GM23338 (cell line): Measurements from ENCODE around the gene NPVF. TPM values are rescaled to one million over a fixed set of nuclear protein-coding genes. Genes with fewer than 3 reads are reported as not detected.

Experiments
- ATAC-seq: fragments of 200-7000 bp; cut with Tn5 transposase; 3 replicates; pipeline ENCODE4 v1.9.1; 2020
- DNase-seq: peaks from one replicate; pipeline ENCODE4 v3.0.0-alpha.2; 2015; ENCODE audit warnings: low spot score
- H2AFZ ChIP-seq: fragments of 200-600 bp; sonication (generic); 2 replicates; pipeline ENCODE4 v1.8.0; 2016; ENCODE audit warnings: antibody characterized with exemption, mild to moderate bottlenecking, moderate library complexity
- H3F3A ChIP-seq: fragments of 200-600 bp; sonication (generic); replicated peaks from 2 replicates; pipeline ENCODE4 v1.8.0; 2017; ENCODE audit warnings: antibody characterized with exemption, mixed run types, low read depth
- H3K27ac ChIP-seq: fragments of 200-600 bp; sonication (generic); 2 replicates; pipeline ENCODE4 v1.6.1; 2016; ENCODE audit warnings: low read depth
- H3K27me3 ChIP-seq: fragments of 200-600 bp; sonication (generic); 2 replicates; pipeline ENCODE4 v1.8.0; 2016; ENCODE audit warnings: mild to moderate bottlenecking, mixed run types, moderate library complexity; ENCODE audit not compliant: insufficient read depth
- H3K36me3 ChIP-seq: fragments of 200-600 bp; sonication (generic); 2 replicates; pipeline ENCODE4 v1.8.0; 2016; ENCODE audit warnings: mild to moderate bottlenecking; ENCODE audit not compliant: insufficient read depth
- H3K4me1 ChIP-seq: fragments of 200-600 bp; sonication (generic); 2 replicates; pipeline ENCODE4 v1.8.0; 2016; ENCODE audit warnings: mild to moderate bottlenecking, moderate library complexity; ENCODE audit not compliant: insufficient read depth
- H3K4me2 ChIP-seq: fragments of 200-600 bp; sonication (generic); 2 replicates; pipeline ENCODE4 v1.7.1; 2017; ENCODE audit warnings: mixed run types
- H3K4me3 ChIP-seq: fragments of 200-600 bp; sonication (generic); 2 replicates; pipeline ENCODE4 v1.6.1; 2016; ENCODE audit warnings: mixed run types
- H3K79me2 ChIP-seq: fragments of 200-600 bp; sonication (generic); replicated peaks from 2 replicates; pipeline ENCODE4 v1.8.0; 2017; ENCODE audit warnings: mild to moderate bottlenecking; ENCODE audit not compliant: insufficient read depth
- H3K9me2 ChIP-seq: fragments of 200-600 bp; sonication (generic); 2 replicates; pipeline ENCODE4 v1.8.0; 2017; ENCODE audit not compliant: insufficient read depth
- H4K20me1 ChIP-seq: fragments of 200-600 bp; sonication (generic); replicated peaks from 2 replicates; pipeline ENCODE4 v1.8.0; 2017; ENCODE audit warnings: mild to moderate bottlenecking; ENCODE audit not compliant: insufficient read depth
- H3K27ac Mint-ChIP-seq: 2 replicates; pipeline ENCODE4 v1.8.0; 2020; ENCODE audit warnings: inconsistent platforms, mild to moderate bottlenecking, moderate library complexity, mixed read lengths
- H3K27me3 Mint-ChIP-seq: 3 replicates; pipeline ENCODE4 v1.8.0; 2022; ENCODE audit warnings: low read depth, mild to moderate bottlenecking, moderate library complexity, mixed read lengths, inconsistent platforms; ENCODE audit not compliant: insufficient read depth, poor library complexity
- H3K36me3 Mint-ChIP-seq: 3 replicates; pipeline ENCODE4 v1.8.0; 2021; ENCODE audit warnings: low read depth, mild to moderate bottlenecking, inconsistent platforms, moderate library complexity, mixed read lengths
- H3K4me1 Mint-ChIP-seq: 3 replicates; pipeline ENCODE4 v1.8.0; 2020; ENCODE audit warnings: mild to moderate bottlenecking, inconsistent platforms, mixed read lengths
- H3K4me3 Mint-ChIP-seq: 3 replicates; pipeline ENCODE4 v1.8.0; 2021; ENCODE audit warnings: moderate library complexity, mild to moderate bottlenecking, inconsistent platforms, mixed read lengths
- H3K9me3 Mint-ChIP-seq: 3 replicates; pipeline ENCODE4 v1.8.0; 2020; ENCODE audit warnings: moderate library complexity, mild to moderate bottlenecking, inconsistent platforms, mixed read lengths
- CREB1 ChIP-seq: fragments of 250-450 bp; sonication (Bioruptor Pico); IDR thresholded peaks from 2 replicates; pipeline ENCODE4 v1.5.0; 2020; ENCODE audit warnings: low read depth, mild to moderate bottlenecking, moderate library complexity
- CTCF ChIP-seq, 2 experiments: fragments of 200-600 bp in 1 of 2; sonication (generic) in 1 of 2; conservative IDR thresholded peaks; 2 replicates each; pipeline versions ENCODE4 v1.5.1 to v1.6.1; 2016 to 2017; ENCODE audit warnings: antibody characterized with exemption in 2 of 2, low read depth in 2 of 2, mild to moderate bottlenecking in 2 of 2, moderate library complexity in 1 of 2
- ETS1 ChIP-seq: IDR thresholded peaks from 2 replicates; pipeline ENCODE4 v1.6.1; 2016; ENCODE audit warnings: antibody characterized with exemption
- EZH2 ChIP-seq: fragments of 200-600 bp; sonication (generic); IDR thresholded peaks from one replicate; pipeline ENCODE4 v1.8.0; 2017; ENCODE audit warnings: antibody characterized with exemption, mild to moderate bottlenecking, low read depth; ENCODE audit not compliant: unreplicated experiment
- EZH2phosphoT487 ChIP-seq: fragments of 200-600 bp; sonication (generic); IDR thresholded peaks from one replicate; pipeline ENCODE4 v1.8.1; 2018; ENCODE audit warnings: antibody characterized with exemption; ENCODE audit not compliant: unreplicated experiment
- JUNB ChIP-seq: IDR thresholded peaks from one replicate; pipeline ENCODE4 v1.6.1; 2016; ENCODE audit warnings: antibody characterized with exemption; ENCODE audit not compliant: unreplicated experiment
- REST ChIP-seq: IDR thresholded peaks from one replicate; pipeline ENCODE4 v1.6.1; 2018; ENCODE audit warnings: antibody characterized with exemption; ENCODE audit not compliant: unreplicated experiment
- STAT1 ChIP-seq: IDR thresholded peaks from one replicate; pipeline ENCODE4 v1.6.1; 2016; ENCODE audit warnings: antibody characterized with exemption; ENCODE audit not compliant: unreplicated experiment
- ZNF114 ChIP-seq: fragments of 250-450 bp; sonication (Bioruptor Pico); IDR thresholded peaks from 2 replicates; pipeline ENCODE4 v1.5.0; 2020; ENCODE audit warnings: mild to moderate bottlenecking, moderate library complexity
- ZNF462 ChIP-seq: fragments of 250-450 bp; sonication (Bioruptor Pico); IDR thresholded peaks from 2 replicates; pipeline ENCODE4 v1.5.0; 2020; ENCODE audit warnings: mild to moderate bottlenecking, moderate library complexity
- polyA plus RNA-seq: library from polyadenylated mRNA; unstranded; fragments of >200 nt; fragmentation: Nextera tagmentation; extraction: Ambion mirVana; gene quantifications from 2 replicates; pipeline ENCODE4 v1.2.1, GENCODE V29; 2016
- total RNA-seq: library from RNA; depleted of rRNA; stranded (reverse); fragments of >200 nt; shearing (Covaris generic); gene quantifications from 2 replicates; pipeline ENCODE4 v1.2.3, GENCODE V29; 2014

NPVF gene
- total and polyA plus RNA-seq, 2 experiments from 2014 or later = not detected

- TF ChIP-seq ZNF462 (CRISPR knock-in tag) (no peak), CREB1 (CRISPR knock-in tag) (no peak), EZH2 (no peak), STAT1 (no peak), ZNF114 (CRISPR knock-in tag) (no peak)
Observed at GRCh38 chr7:25272265-25272664, 44.0 kb upstream of the NPVF start (continued).

- Histone ChIP-seq H2AFZ (no peak overlapping the region), H3K36me3 (no peaks in the 10 kb centered on the region), H3K4me1 (no peaks in the 10 kb centered on the region), H3F3A (no peaks in the 10 kb centered on the region), H3K27ac (no peak overlapping the region), H3K27me3 (no peaks in the 10 kb centered on the region), H3K4me3 (no peak overlapping the region), H3K79me2 (no peaks in the 10 kb centered on the region), H3K9me2 (peaks cover 4% of the 10 kb centered on the region; the same call in 1 of the 2 replicates), H3K4me2 (no peak overlapping the region), H4K20me1 (no peaks in the 10 kb centered on the region)
- Mint-ChIP-seq H3K36me3 (no peaks in the 10 kb centered on the region), H3K4me3 (no peak overlapping the region), H3K27me3 (no peaks in the 10 kb centered on the region), H3K4me1 (no peaks in the 10 kb centered on the region), H3K27ac (no peak overlapping the region), H3K9me3 (no peaks in the 10 kb centered on the region)
- DNase-seq (no peak), ATAC-seq (no peak)
- TF ChIP-seq CTCF (conservative IDR thresholded peaks at IDR 0.05; ENCODE audit: low read depth in 2 of 2) = no peak
- TF ChIP-seq JUNB = no peak
- TF ChIP-seq EZH2phosphoT487 = no peak
- no peak for TF ChIP-seq REST
- no peak for TF ChIP-seq ETS1
Observed at GRCh38 chr7:25263337-25263736, 35.1 kb upstream of the NPVF start.
